HG02763 (cell line): Measurements from ENCODE around the gene NINJ1.

ENCODE experiments used
- ATAC-seq: cut with Tn5 transposase; IDR thresholded peaks from one replicate; pipeline ENCODE4 v1.9.1; 2021; ENCODE audit warnings: mild to moderate bottlenecking, moderate library complexity; ENCODE audit not compliant: unreplicated experiment

The NINJ1 gene

DNA sequence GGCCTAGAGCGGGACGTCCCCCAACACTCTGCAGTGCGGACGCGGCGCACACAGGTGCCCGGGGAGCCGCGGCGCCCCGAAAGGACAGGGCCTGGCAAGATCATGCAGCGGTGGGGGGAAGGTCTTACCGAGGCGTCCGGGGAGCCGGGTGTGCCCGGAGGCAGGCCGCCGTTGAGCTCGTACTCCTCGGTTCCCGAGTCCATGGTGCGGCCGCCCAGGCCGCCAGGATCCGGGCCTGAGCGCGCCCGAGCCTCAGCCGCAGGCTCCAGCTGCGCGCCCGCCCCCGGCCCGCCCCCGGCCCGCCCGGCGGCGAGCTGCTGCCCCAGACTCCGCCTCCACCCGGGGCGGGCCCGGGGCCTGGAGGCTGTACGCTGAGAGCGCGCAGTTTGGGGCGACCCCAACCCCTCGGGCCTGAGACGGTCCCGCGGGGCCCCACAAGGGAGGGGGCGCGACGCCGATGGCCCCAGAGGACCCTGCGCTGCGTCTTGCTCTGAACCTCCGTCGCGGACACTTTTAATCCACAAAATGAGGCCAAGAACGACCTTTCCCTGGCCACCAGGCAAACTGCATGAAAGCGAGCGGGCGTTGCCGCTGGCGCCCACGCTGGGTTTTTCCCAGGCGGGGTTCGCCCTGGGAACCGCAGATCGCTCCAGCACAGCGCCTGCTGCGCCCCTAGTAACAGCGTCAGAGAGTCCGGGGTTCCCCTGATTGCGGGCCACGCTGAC is at the start of gene NINJ1:
Gene NINJ1, minus strand, starts transcription at position 237 of the 725 bp plus-strand sequence. Its CDS starts 34 bp downstream, at position 203.
- peak; percentile 74 for ATAC-seq

- no peak for ATAC-seq
These were observed 49.1 kb upstream of the NINJ1 start for GRCh38 chr9:93183131-93183662.

- ATAC-seq: no peak
These were observed 48.5 kb upstream of the NINJ1 start for GRCh38 chr9:93182572-93182971.

GRCh38 chr9:93181672-93182435 is 47.8 kb upstream of the NINJ1 start:
- no peak for ATAC-seq

GRCh38 chr9:93180938-93181337 is 46.9 kb upstream of the NINJ1 start:
- ATAC-seq: no peak

GRCh38 chr9:93178851-93179786 is 45.1 kb upstream of the NINJ1 start:
- ATAC-seq: no peak

- no peak for ATAC-seq
These were observed 43.6 kb upstream of the NINJ1 start for GRCh38 chr9:93177676-93178075.

DNA sequence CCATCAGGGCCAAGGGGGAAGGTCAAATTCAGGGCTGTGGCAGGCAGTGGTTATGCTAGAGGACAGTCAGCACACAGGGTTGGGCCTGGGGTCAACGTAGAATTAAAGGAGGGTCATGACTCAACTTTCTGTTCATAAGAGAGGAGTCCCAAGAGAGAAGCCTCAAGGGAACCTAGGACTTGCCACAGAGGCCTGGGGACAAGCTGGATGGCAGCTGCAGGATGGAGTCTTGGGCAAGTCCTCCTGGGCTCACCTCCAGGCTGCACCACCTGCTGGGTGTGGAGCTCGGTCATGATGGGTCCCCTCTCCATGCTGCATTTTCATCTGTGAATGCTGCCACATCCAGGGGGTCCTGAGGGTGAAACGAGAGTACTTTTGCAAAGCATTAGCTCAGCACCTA is 40.9 kb upstream of the NINJ1 start:
- ATAC-seq: no peak

DNA sequence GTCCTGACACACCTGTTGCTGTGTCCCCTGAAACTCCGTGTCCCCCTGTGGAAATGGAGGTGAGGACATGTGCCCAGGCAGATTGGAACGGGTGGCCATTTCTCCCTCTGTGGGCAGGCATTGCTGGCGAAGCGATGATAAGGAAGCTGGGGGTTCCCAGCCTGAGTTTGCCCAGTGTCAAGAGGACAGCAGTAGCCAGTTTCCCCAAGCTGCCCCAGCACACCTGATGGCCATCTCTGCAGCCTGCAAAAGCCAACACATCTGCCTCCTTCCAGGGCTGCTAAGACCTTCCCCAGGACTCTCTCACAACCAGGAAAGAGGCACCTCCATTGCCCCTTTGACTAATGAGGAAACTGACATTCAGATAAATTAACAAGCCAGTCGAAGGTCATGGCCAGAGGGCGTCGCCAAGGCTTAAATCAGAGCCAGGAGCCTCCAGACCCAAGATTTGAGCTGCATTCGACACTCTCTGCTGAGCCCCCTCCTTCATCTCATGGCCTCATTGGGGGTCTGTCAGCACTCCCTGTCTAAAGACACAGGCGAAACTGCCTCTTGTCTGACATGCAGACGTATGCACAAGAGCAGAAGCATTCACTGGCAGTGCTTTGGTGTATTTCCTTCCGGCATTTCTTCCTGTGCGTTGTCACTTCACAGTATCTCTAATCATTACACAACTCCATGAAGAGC is 39.5 kb upstream of the NINJ1 start:
- ATAC-seq: no peak

- no peak for ATAC-seq
These were observed 38.8 kb upstream of the NINJ1 start for GRCh38 chr9:93172666-93173364.

GRCh38 chr9:93171261-93171990 is 37.4 kb upstream of the NINJ1 start:
- no peak for ATAC-seq

DNA sequence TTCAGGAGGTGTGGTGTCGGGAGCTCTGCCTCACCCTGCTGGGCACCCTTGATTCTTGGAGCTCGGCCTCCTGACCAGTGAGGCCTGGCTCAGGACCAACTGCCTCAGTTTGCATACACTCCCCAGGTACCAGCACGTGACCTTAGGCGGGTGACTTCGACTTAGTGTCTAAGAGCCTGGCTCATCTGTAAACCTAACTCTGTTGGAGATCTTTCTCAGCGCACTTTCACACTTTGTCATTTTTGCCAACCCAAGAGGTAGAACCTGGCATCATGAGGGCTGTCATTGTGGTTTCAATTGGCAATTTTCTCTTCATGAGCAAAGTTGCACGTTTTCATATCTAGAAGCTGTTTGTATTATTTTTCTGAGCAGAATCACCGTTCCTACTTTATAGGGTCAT is 36.5 kb upstream of the NINJ1 start:
- no peak for ATAC-seq

DNA sequence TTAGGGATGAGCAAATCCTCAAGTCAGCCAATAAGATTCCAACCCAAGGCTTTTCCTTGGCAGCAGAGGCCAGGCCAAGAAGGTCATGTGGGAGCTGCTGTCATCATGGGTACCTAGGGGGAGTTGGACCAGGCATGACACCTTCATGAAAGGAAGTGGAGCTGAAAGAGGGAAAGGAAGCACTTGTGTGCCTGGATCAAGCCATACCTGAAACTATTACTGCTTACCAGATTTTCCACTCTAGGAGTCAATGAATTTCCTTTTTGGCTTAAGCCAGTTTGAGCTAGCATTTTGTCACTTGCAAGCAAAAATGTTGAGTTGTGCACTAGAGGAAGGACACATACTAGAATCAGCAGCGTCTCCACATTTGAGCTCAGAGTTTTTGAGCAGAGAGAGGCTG is 35.4 kb upstream of the NINJ1 start:
- no peak for ATAC-seq

GRCh38 chr9:93168581-93168980 is 34.5 kb upstream of the NINJ1 start:
- no peak for ATAC-seq

GRCh38 chr9:93167838-93168237 is 33.8 kb upstream of the NINJ1 start:
- ATAC-seq: no peak

DNA sequence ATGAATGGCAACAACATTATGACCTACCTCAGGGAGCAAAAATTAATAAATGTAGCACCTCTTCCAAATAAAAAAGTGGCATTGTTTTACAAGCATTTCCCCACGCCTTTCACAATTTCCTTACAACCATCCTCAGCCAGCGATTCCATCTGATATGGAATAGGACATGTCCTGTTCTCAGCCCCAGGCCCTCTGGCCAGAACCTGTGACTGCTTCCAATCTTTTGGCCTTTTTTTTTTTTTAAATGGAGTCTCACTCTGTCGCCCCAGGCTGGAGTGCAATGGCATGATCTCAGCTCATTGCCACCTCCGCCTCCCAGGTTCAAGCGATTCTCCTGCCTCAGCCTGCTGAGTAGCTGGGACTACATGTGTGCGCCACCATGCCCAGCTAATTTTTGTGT is 33.1 kb upstream of the NINJ1 start:
- ATAC-seq: no peak

DNA sequence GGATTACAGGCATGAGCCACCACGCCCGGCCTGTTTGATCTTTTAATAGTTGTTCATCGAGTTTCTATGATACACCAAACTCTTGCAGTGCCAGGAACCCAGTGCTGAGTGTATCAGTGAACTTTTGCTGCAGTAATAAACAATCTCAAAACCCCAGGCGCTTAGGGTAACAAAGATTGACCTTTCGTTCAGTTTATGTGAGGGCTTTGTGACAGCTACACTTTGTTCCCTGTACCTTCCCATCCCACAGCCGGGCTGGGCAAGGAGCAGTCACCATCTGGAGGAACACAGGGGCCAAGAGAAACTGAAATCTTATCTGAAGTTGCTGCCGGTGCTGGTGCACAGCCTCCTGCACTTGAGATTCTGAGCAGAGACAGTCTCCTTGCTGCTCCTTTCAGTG is 32.6 kb upstream of the NINJ1 start:
- ATAC-seq: no peak

- ATAC-seq: no peak
These were observed 30.0 kb upstream of the NINJ1 start for GRCh38 chr9:93164085-93164484.
